HepG2 (cell line): ENCODE data around the gene CCDC70. TPM values are rescaled to one million over a fixed set of nuclear protein-coding genes. Genes with fewer than 3 reads are reported as not detected.

Experiments used
- CAMTA2 ChIP-seq: sonication (generic); formaldehyde crosslinking; IDR thresholded peaks from 2 replicates; pipeline ENCODE4 v1.4.0; 2020; ENCODE audit warnings: mild to moderate bottlenecking, missing genetic modification reagents, borderline replicate concordance
- CEBPG ChIP-seq: IDR thresholded peaks from 2 replicates; pipeline ENCODE4 v1.6.1; 2016
- DR1 ChIP-seq: sonication (generic); formaldehyde crosslinking; IDR thresholded peaks from 2 replicates; pipeline ENCODE4 v1.8.0; 2021; ENCODE audit warnings: mild to moderate bottlenecking, missing genetic modification reagents, inconsistent platforms
- FLYWCH1 ChIP-seq: sonication (generic); formaldehyde crosslinking; IDR thresholded peaks from 2 replicates; pipeline ENCODE4 v1.8.1; 2023; ENCODE audit warnings: mild to moderate bottlenecking, missing genetic modification reagents
- HES4 ChIP-seq: sonication (generic); formaldehyde crosslinking; IDR thresholded peaks from 2 replicates; pipeline ENCODE4 v1.9.0; 2021; ENCODE audit warnings: mild to moderate bottlenecking, missing genetic modification reagents, borderline replicate concordance
- KAT2B ChIP-seq: fragments of 150-350 bp; IDR thresholded peaks from 2 replicates; pipeline ENCODE4 v1.6.1; 2014; ENCODE audit warnings: low read depth, low read length, borderline replicate concordance
- KDM5A ChIP-seq: fragments of 200-600 bp; sonication (generic); IDR thresholded peaks from 2 replicates; pipeline ENCODE4 v1.7.0; 2018; ENCODE audit warnings: antibody characterized with exemption, mild to moderate bottlenecking, low read length, borderline replicate concordance
- NFYC ChIP-seq: IDR thresholded peaks from 2 replicates; pipeline ENCODE4 v1.6.1; 2016; ENCODE audit warnings: missing genetic modification reagents, missing compliant biosample characterization
- RFX1 ChIP-seq: fragments of 450-650 bp; IDR thresholded peaks from 2 replicates; pipeline ENCODE4 v1.6.1; 2017
- RORA ChIP-seq: sonication (generic); formaldehyde crosslinking; IDR thresholded peaks from 2 replicates; pipeline ENCODE4 v1.5.0; 2020; ENCODE audit warnings: mild to moderate bottlenecking, missing genetic modification reagents, moderate library complexity
- SIN3B ChIP-seq: fragments of 150-350 bp; IDR thresholded peaks from 2 replicates; pipeline ENCODE4 v1.6.1; 2014; ENCODE audit warnings: low read length
- WIZ ChIP-seq: sonication (generic); formaldehyde crosslinking; IDR thresholded peaks from 2 replicates; pipeline ENCODE4 v1.5.1; 2020; ENCODE audit warnings: mild to moderate bottlenecking, missing genetic modification reagents
- ZKSCAN8 ChIP-seq: IDR thresholded peaks from 2 replicates; pipeline ENCODE4 v1.6.1; 2016; ENCODE audit warnings: borderline replicate concordance, missing genetic modification reagents, missing compliant biosample characterization
- ZNF205 ChIP-seq: IDR thresholded peaks from 2 replicates; pipeline ENCODE4 v1.6.1; 2018; ENCODE audit warnings: missing biosample characterization, missing genetic modification reagents
- ZNF207 ChIP-seq: fragments of 450-650 bp; IDR thresholded peaks from 2 replicates; pipeline ENCODE4 v1.6.1; 2016; ENCODE audit warnings: antibody characterized with exemption, borderline replicate concordance
- ZNF24 ChIP-seq: fragments of 450-650 bp; IDR thresholded peaks from 2 replicates; pipeline ENCODE4 v1.6.1; 2017; ENCODE audit warnings: antibody characterized with exemption, mild to moderate bottlenecking
- polyA plus RNA-seq, 8 experiments: library from polyadenylated mRNA; depleted of rRNA in 3 of 8; stranded (reverse) in 7 of 8; unstranded in 1 of 8; fragments of >200 nt; fragmentation: Illumina TruSeq in 4 of 8; extraction: Trizol in 4 of 8; gene quantifications; 2 replicates each; pipeline versions ENCODE4 v1.2.1 to v1.2.3, GENCODE V29; 2011 to 2016; ENCODE audit warnings: low read depth in 4 of 8, missing spikeins in 1 of 8, mixed read lengths in 1 of 8; ENCODE audit not compliant: insufficient read depth in 1 of 8
- total RNA-seq, 5 experiments: library from RNA; depleted of rRNA; stranded (reverse); fragments of >200 nt; fragmentation: Illumina TruSeq; extraction: Trizol; gene quantifications; 2 replicates each; pipeline ENCODE4 v1.2.3, GENCODE V29; 2016; ENCODE audit warnings: low read depth in 1 of 5
- TF ChIP-seq, protein P1 (sequence below): IDR thresholded peaks from 2 replicates; pipeline ENCODE4 v1.6.1; 2016; ENCODE audit warnings: mild to moderate bottlenecking, missing biosample characterization, missing genetic modification reagents
- TF ChIP-seq, protein P2 (sequence below): conservative IDR thresholded peaks from 2 replicates; pipeline ENCODE4 v1.6.1; 2018; ENCODE audit warnings: missing genetic modification reagents
- TF ChIP-seq, protein P3 (sequence below): sonication (generic); formaldehyde crosslinking; IDR thresholded peaks from 2 replicates; pipeline ENCODE4 v1.5.1; 2020; ENCODE audit warnings: missing genetic modification reagents, mild to moderate bottlenecking, borderline replicate concordance
- TF ChIP-seq, protein P4 (sequence below): sonication (generic); formaldehyde crosslinking; IDR thresholded peaks from 2 replicates; pipeline ENCODE4 v1.5.1; 2020; ENCODE audit warnings: missing genetic modification reagents, mild to moderate bottlenecking, borderline replicate concordance
- TF ChIP-seq, protein P5 (sequence below): sonication (generic); formaldehyde crosslinking; IDR thresholded peaks from 2 replicates; pipeline ENCODE4 v1.8.0; 2022; ENCODE audit warnings: missing genetic modification reagents, mild to moderate bottlenecking, borderline replicate concordance
- TF ChIP-seq, protein P6 (sequence below): sonication (generic); formaldehyde crosslinking; IDR thresholded peaks from 2 replicates; pipeline ENCODE4 v1.4.0; 2020; ENCODE audit warnings: missing genetic modification reagents

Gene CCDC70
- total and polyA plus RNA-seq, 2 of the 13 experiments (the other 11 are each of a cell fraction or from before 2014, with no cell fraction given): 0.13 TPM; not detected in 1

DNA sequence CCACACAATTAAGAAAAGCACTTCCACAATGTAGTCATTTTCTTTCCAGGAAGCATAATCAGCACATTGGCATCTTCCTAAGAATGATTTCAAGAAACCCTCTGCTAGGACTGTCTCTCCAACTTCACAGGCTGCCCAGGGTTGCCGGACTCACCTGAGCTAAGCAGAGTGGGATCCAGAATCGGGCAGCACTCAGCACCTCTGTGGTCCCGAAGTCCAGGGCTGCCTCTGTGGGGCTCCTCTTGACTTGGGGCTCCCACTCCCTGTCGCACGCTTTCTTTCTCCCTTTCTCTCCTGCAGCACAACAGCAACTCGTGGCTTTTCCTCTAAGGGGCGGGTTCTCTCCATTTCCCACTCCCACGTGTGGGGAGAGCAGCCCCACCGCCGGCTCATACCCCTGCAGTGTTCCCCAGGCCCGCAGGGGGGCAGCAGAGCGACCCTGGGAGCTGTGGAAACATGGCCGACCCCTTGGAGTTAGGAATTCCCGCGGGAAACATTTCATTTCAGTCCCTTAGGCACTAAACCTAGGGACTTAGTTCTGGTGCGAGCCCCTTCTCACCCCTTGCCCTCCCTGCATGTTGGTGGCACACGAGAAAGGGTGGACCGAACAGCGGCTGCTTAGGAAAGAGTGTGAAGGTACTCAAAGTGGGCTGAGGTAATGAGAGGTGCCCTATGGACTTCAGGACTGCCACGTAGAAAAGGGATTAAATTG is 16.8 kb upstream of the CCDC70 start, which contains the start of gene TMEM272 (continued):
- TF ChIP-seq, protein P1, sequence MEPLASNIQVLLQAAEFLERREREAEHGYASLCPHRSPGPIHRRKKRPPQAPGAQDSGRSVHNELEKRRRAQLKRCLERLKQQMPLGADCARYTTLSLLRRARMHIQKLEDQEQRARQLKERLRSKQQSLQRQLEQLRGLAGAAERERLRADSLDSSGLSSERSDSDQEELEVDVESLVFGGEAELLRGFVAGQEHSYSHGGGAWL: no peak
- TF ChIP-seq RORA (CRISPR knock-in tag) (no peak), KDM5A (no peak), DR1 (CRISPR knock-in tag) (no peak), NFYC (CRISPR knock-in tag) (no peak), SIN3B (no peak), WIZ (CRISPR knock-in tag) (no peak), ZNF205 (no peak), CEBPG (CRISPR knock-in tag) (no peak), FLYWCH1 (CRISPR knock-in tag) (no peak), ZNF207 (no peak), CAMTA2 (CRISPR knock-in tag) (no peak), ZNF24 (no peak), RFX1 (no peak), ZKSCAN8 (CRISPR knock-in tag) (no peak), HES4 (no peak), KAT2B (no peak)
- TF ChIP-seq, protein P2, sequence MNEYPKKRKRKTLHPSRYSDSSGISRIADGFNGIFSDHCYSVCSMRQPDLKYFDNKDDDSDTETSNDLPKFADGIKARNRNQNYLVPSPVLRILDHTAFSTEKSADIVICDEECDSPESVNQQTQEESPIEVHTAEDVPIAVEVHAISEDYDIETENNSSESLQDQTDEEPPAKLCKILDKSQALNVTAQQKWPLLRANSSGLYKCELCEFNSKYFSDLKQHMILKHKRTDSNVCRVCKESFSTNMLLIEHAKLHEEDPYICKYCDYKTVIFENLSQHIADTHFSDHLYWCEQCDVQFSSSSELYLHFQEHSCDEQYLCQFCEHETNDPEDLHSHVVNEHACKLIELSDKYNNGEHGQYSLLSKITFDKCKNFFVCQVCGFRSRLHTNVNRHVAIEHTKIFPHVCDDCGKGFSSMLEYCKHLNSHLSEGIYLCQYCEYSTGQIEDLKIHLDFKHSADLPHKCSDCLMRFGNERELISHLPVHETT (CRISPR knock-in tag): no peak
- TF ChIP-seq, protein P3, sequence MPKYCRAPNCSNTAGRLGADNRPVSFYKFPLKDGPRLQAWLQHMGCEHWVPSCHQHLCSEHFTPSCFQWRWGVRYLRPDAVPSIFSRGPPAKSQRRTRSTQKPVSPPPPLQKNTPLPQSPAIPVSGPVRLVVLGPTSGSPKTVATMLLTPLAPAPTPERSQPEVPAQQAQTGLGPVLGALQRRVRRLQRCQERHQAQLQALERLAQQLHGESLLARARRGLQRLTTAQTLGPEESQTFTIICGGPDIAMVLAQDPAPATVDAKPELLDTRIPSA (CRISPR knock-in tag): no peak
- TF ChIP-seq, protein P4, sequence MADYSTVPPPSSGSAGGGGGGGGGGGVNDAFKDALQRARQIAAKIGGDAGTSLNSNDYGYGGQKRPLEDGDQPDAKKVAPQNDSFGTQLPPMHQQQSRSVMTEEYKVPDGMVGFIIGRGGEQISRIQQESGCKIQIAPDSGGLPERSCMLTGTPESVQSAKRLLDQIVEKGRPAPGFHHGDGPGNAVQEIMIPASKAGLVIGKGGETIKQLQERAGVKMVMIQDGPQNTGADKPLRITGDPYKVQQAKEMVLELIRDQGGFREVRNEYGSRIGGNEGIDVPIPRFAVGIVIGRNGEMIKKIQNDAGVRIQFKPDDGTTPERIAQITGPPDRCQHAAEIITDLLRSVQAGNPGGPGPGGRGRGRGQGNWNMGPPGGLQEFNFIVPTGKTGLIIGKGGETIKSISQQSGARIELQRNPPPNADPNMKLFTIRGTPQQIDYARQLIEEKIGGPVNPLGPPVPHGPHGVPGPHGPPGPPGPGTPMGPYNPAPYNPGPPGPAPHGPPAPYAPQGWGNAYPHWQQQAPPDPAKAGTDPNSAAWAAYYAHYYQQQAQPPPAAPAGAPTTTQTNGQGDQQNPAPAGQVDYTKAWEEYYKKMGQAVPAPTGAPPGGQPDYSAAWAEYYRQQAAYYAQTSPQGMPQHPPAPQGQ (CRISPR knock-in tag): no peak
- TF ChIP-seq, protein P5, sequence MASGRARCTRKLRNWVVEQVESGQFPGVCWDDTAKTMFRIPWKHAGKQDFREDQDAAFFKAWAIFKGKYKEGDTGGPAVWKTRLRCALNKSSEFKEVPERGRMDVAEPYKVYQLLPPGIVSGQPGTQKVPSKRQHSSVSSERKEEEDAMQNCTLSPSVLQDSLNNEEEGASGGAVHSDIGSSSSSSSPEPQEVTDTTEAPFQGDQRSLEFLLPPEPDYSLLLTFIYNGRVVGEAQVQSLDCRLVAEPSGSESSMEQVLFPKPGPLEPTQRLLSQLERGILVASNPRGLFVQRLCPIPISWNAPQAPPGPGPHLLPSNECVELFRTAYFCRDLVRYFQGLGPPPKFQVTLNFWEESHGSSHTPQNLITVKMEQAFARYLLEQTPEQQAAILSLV (CRISPR knock-in tag): no peak
- TF ChIP-seq, protein P6, sequence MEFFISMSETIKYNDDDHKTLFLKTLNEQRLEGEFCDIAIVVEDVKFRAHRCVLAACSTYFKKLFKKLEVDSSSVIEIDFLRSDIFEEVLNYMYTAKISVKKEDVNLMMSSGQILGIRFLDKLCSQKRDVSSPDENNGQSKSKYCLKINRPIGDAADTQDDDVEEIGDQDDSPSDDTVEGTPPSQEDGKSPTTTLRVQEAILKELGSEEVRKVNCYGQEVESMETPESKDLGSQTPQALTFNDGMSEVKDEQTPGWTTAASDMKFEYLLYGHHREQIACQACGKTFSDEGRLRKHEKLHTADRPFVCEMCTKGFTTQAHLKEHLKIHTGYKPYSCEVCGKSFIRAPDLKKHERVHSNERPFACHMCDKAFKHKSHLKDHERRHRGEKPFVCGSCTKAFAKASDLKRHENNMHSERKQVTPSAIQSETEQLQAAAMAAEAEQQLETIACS (CRISPR knock-in tag): no peak
